Measurements from ENCODE around the gene CEP170. TPM values are rescaled to one million over a fixed set of nuclear protein-coding genes. Genes with fewer than 3 reads are reported as not detected.
"Not testable (repeated sequence)": the region's sequence is repeated elsewhere in the genome, so short reads cannot be mapped to it uniquely, and the experiment has no call there.

Gene CEP170
- total RNA-seq, 1 experiment from 2014 or later, result 97.7 TPM

- no peaks in the 10 kb centered on the region for H3K27me3 ChIP-seq (ENCODE audit: insufficient read depth, low read length)
- TF ChIP-seq CTCF (conservative IDR thresholded peaks at IDR 0.05), result no peak
- no peak overlapping the region for H3T11ph ChIP-seq (ENCODE audit: low read length)
- H3K79me2 ChIP-seq (ENCODE audit: insufficient read depth, low read length), result no peaks in the 10 kb centered on the region
- no peak for DNase-seq
- no peak overlapping the region for H4K8ac ChIP-seq (replicated peaks; ENCODE audit: insufficient read length, low read depth, low read length)
- Mint-ChIP-seq H3K9me3 (no peaks in the 10 kb centered on the region), H3K27ac (no peak overlapping the region), H3K4me3 (no peak overlapping the region), H3K27me3 (ENCODE audit: low read depth) (no peaks in the 10 kb centered on the region), H3K4me1 (peaks cover 22 to 25% of the 10 kb centered on the region in 2 experiments), H3K36me3 (ENCODE audit: insufficient read depth in 1 of 3, low read depth in 3 of 3) (peaks cover 3 to 8% (median 7%) of the 10 kb centered on the region in 3 experiments; a peak in 5 of 7 replicates)
- no peak overlapping the region for H2AK5ac ChIP-seq (ENCODE audit: insufficient read length, low read length)
- H3K56ac ChIP-seq (ENCODE audit: insufficient read length, low read depth, low read length), result no peak overlapping the region
- no peak overlapping the region for H3K23ac ChIP-seq (ENCODE audit: insufficient read length, low read depth, low read length)
- no peak overlapping the region for H2BK20ac ChIP-seq (ENCODE audit: low read depth, low read length, poor library complexity, severe bottlenecking)
- no peak overlapping the region for H2AFZ ChIP-seq (ENCODE audit: low read length)
- no peak overlapping the region for H3K4me2 ChIP-seq (ENCODE audit: insufficient read depth, insufficient read length, low read length)
- no peak overlapping the region for H3K14ac ChIP-seq (ENCODE audit: insufficient read depth, low read length)
- no peak overlapping the region for H2BK120ac ChIP-seq (ENCODE audit: low read depth, low read length, poor library complexity, severe bottlenecking)
- H3K23me2 ChIP-seq (ENCODE audit: insufficient read length, low read depth, low read length, poor library complexity, severe bottlenecking), result no peaks in the 10 kb centered on the region
- H4K20me1 ChIP-seq (ENCODE audit: control insufficient read depth, insufficient read depth, insufficient read length), result no peaks in the 10 kb centered on the region
- no peak overlapping the region for H2BK12ac ChIP-seq (ENCODE audit: insufficient read length, low read depth, low read length)
- H2BK15ac ChIP-seq (ENCODE audit: low read depth, low read length), result no peak overlapping the region
- H4K5ac ChIP-seq (ENCODE audit: insufficient read length, low read depth, low read length), result no peak overlapping the region
- H3K79me1 ChIP-seq (ENCODE audit: insufficient read depth, low read depth, low read length, poor library complexity, severe bottlenecking), result no peaks in the 10 kb centered on the region
- no peak overlapping the region for H2BK5ac ChIP-seq (ENCODE audit: insufficient read length, low read length)
- H3K9ac ChIP-seq (ENCODE audit: extremely low read depth, insufficient read length, low read length), result no peak overlapping the region
- H3K4me1 ChIP-seq (ENCODE audit: insufficient read depth, low read length), result no peaks in the 10 kb centered on the region
- no peak overlapping the region for H4K91ac ChIP-seq (ENCODE audit: insufficient read length, low read depth, low read length)
- H3K9me3 ChIP-seq (ENCODE audit: control insufficient read depth, low read depth, low read length), result no peaks in the 10 kb centered on the region
- WGBS (ENCODE audit: extremely low coverage, insufficient read length, low lambda C conversion rate), result no CpG with 5 or more reads among the region's 7 CpGs
- no peak overlapping the region for H3K27ac ChIP-seq (ENCODE audit: insufficient read length, low read depth, low read length)
- H3K18ac ChIP-seq (ENCODE audit: insufficient read length, low read depth, low read length), result no peak overlapping the region
- no peak overlapping the region for H3K4ac ChIP-seq (ENCODE audit: low read depth, low read length)
Observed at GRCh38 chr1:243179720-243180119, 75.4 kb downstream of the CEP170 start.

DNA sequence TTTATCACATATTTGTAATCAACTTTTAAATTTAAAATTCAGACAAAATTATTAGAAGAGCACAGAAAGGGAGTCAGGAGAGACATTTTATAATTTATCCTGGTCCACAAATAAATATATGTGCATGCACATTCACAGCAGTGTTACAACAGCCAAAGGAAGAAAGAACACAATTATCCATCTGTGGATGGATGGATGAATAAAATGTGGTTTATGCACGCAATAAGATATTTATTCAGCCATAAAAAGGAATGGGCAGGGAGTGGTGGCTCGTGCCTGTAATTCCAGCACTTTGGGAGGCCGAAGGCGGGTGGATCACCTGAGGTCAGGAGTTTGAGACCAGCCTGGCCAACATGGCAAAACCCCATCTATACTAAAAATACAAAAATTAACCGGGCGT is 77.3 kb downstream of the CEP170 start:
- H3K4me3 Mint-ChIP-seq; H3K27me3 ChIP-seq (ENCODE audit: insufficient read depth, low read length); H3K27ac ChIP-seq (ENCODE audit: insufficient read length, low read depth, low read length); H2AFZ ChIP-seq (ENCODE audit: low read length); H3K79me1 ChIP-seq (ENCODE audit: insufficient read depth, low read depth, low read length, poor library complexity, severe bottlenecking); H2BK5ac ChIP-seq (ENCODE audit: insufficient read length, low read length); H2BK120ac ChIP-seq (ENCODE audit: low read depth, low read length, poor library complexity, severe bottlenecking); H3K56ac ChIP-seq (ENCODE audit: insufficient read length, low read depth, low read length); H3K23ac ChIP-seq (ENCODE audit: insufficient read length, low read depth, low read length); H3K9me3 Mint-ChIP-seq; H2BK20ac ChIP-seq (ENCODE audit: low read depth, low read length, poor library complexity, severe bottlenecking); H2AK5ac ChIP-seq (ENCODE audit: insufficient read length, low read length); H3K36me3 Mint-ChIP-seq (ENCODE audit: insufficient read depth in 1 of 3, low read depth in 3 of 3); DNase-seq; H4K20me1 ChIP-seq (ENCODE audit: control insufficient read depth, insufficient read depth, insufficient read length); H4K8ac ChIP-seq (replicated peaks; ENCODE audit: insufficient read length, low read depth, low read length); H3K14ac ChIP-seq (ENCODE audit: insufficient read depth, low read length); H3K27ac Mint-ChIP-seq; H2BK12ac ChIP-seq (ENCODE audit: insufficient read length, low read depth, low read length); H4K91ac ChIP-seq (ENCODE audit: insufficient read length, low read depth, low read length); H3K23me2 ChIP-seq (ENCODE audit: insufficient read length, low read depth, low read length, poor library complexity, severe bottlenecking); H2BK15ac ChIP-seq (ENCODE audit: low read depth, low read length); H3K4ac ChIP-seq (ENCODE audit: low read depth, low read length); H3K18ac ChIP-seq (ENCODE audit: insufficient read length, low read depth, low read length); H3K4me1 ChIP-seq (ENCODE audit: insufficient read depth, low read length); H3K9ac ChIP-seq (ENCODE audit: extremely low read depth, insufficient read length, low read length); H3K27me3 Mint-ChIP-seq (ENCODE audit: low read depth); H3K79me2 ChIP-seq (ENCODE audit: insufficient read depth, low read length); H3K4me2 ChIP-seq (ENCODE audit: insufficient read depth, insufficient read length, low read length); H4K5ac ChIP-seq (ENCODE audit: insufficient read length, low read depth, low read length); H3T11ph ChIP-seq (ENCODE audit: low read length); H3K9me3 ChIP-seq (ENCODE audit: control insufficient read depth, low read depth, low read length): not testable (repeated sequence)
- peaks cover 25 to 27% of the 10 kb centered on the region in 2 experiments for H3K4me1 Mint-ChIP-seq
- no CpG with 5 or more reads among the region's 6 CpGs for WGBS (ENCODE audit: extremely low coverage, insufficient read length, low lambda C conversion rate)
